OCI-LY3 (cell line): ENCODE measurements around the gene TMCC1.

ENCODE experiments used
- CTCF ChIP-seq: fragments of 200-600, 300-600 bp; sonication (generic); IDR thresholded peaks from 2 replicates; pipeline ENCODE4 v1.5.1; 2014; ENCODE audit warnings: antibody characterized with exemption, low read length, low read depth
- EZH2phosphoT487 ChIP-seq: fragments of 200-600 bp; shearing (Covaris generic); IDR thresholded peaks from 2 replicates; pipeline ENCODE4 v1.6.1; 2018; ENCODE audit warnings: antibody characterized with exemption, mixed run types, low read depth

GRCh38 chr3:129658110-129658843, 235.2 kb downstream of the TMCC1 start:
- TF ChIP-seq CTCF (no peak), EZH2phosphoT487 (no peak)
